ENCODE data around the gene DIP2A. TPM values are rescaled to one million over a fixed set of nuclear protein-coding genes. Genes with fewer than 3 reads are reported as not detected.
"Not testable (repeated sequence)": the region's sequence is repeated elsewhere in the genome, so short reads cannot be mapped to it uniquely, and the experiment has no call there.

The DIP2A gene
- total RNA-seq, 2 donors from 2014 or later, result 50.1 to 53.4 TPM

DNA sequence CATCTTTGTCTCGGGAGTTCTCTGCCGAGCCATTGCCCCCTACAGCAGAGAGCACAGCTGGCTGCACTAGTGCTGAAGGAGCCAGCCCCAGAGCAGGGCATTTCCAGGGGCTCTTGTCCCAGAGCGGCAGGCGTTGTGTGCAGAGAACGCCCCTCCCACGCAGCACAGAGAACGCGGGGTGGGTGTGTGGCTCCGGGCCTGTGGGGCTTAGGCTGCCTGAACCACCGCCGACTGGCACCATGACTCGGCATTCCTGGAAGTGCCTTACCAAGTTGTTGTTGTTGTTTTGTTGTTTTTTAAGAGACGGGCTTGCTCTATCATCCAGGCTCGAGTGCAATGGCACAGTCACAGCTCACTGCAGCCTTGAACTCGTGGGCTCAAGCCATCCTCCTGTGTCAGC, 15.8 kb upstream of the DIP2A start:
- peaks cover 0 to 2% of the 10 kb centered on the region in 2 donors for H3K9me3 Mint-ChIP-seq
- H3K4me3 Mint-ChIP-seq, result no peak overlapping the region
- no peak for ATAC-seq (replicated peaks in 1 of 2)
- no peak for DNase-seq
- H3K36me3 Mint-ChIP-seq (ENCODE audit: insufficient read depth in 2 of 2), result peaks cover 3 to 20% of the 10 kb centered on the region in 2 donors
- H3K4me1 Mint-ChIP-seq (ENCODE audit: low read depth), result no peaks in the 10 kb centered on the region
- H3K27ac Mint-ChIP-seq, result peak overlapping the region; percentile 29
- no peaks in the 10 kb centered on the region for H3K27me3 Mint-ChIP-seq (ENCODE audit: low read depth)

DNA sequence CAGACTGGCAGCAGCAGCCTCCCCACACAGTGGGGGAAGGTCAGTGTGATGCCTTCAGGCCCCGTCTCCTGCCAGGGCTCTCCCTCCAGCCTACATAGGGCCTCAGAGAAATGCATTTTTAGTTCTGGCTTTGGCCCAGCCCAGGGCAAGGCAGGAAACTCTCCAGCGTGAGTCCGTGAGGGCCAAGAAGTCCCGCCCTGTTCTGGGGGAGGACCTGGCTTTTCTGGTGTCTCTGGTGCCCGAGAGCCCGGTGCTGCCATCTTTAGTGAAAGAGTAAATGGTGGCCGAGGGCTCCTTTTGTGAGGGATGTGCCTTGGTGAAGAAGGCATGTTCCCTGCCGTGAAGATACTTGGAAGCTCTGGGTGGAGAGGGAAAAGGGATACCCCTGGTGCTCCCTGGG, 14.8 kb upstream of the DIP2A start:
- DNase-seq, result no peak
- Mint-ChIP-seq H3K4me3 (no peak overlapping the region), H3K4me1 (ENCODE audit: low read depth) (no peaks in the 10 kb centered on the region), H3K27me3 (ENCODE audit: low read depth) (no peaks in the 10 kb centered on the region), H3K27ac (no peak overlapping the region), H3K9me3 (peaks cover 0 to 7% of the 10 kb centered on the region in 2 donors), H3K36me3 (ENCODE audit: insufficient read depth in 2 of 2) (peaks cover 8 to 26% of the 10 kb centered on the region in 2 donors)
- ATAC-seq (replicated peaks in 1 of 2), result no peak

DNA sequence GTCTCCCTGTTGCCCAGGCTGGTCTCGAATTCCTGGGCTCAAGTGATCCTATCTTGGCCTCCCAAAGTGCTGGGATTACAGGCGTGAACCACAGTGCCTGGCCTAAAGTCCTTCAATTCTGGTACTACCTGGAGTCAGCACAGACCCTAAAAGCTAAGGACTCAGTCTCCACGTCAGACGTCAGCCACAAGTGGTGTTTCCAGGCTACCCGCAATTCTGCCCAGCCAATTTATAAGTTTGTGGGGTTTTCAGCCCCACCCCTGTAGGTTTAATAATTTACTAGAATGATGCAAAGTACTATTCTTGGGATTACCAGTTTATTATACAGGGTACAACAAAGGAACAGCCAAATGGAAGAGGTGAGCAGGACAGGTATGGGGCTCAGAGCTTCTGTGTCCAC, 10.6 kb upstream of the DIP2A start:
- H3K9me3 Mint-ChIP-seq, result peaks cover 1 to 7% of the 10 kb centered on the region in 2 donors
- DNase-seq (no peak), ATAC-seq (replicated peaks in 1 of 2) (no peak)
- no peak overlapping the region for H3K4me3 Mint-ChIP-seq
- no peak overlapping the region for H3K27ac Mint-ChIP-seq
- H3K36me3 Mint-ChIP-seq (ENCODE audit: insufficient read depth in 2 of 2), result peaks cover 9 to 25% of the 10 kb centered on the region in 2 donors
- H3K4me1 Mint-ChIP-seq (ENCODE audit: low read depth), result no peaks in the 10 kb centered on the region
- no peaks in the 10 kb centered on the region for H3K27me3 Mint-ChIP-seq (ENCODE audit: low read depth)

DNA sequence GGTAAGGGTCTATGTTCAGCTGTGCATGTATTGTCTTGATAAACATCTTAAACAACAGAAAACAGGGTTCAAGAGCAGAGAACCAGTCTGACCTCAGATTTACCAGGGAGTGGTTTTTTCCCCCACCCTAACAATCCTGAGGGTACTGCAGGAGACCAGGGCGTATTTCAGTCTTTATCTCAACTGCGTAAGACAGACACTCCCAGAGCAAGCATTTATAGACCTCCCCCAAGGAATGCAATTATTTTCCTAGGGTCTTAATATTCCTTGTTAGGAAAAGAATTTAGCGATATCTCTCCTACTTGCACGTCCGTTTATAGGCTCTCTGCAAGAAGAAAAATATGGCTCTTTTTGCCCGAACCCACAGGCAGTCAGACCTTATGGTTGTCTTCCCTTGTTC, 9.8 kb upstream of the DIP2A start:
- not testable (repeated sequence) for H3K27me3 Mint-ChIP-seq (ENCODE audit: low read depth); H3K4me3 Mint-ChIP-seq; ATAC-seq (replicated peaks in 1 of 2); H3K4me1 Mint-ChIP-seq (ENCODE audit: low read depth); DNase-seq; H3K9me3 Mint-ChIP-seq; H3K27ac Mint-ChIP-seq
- H3K36me3 Mint-ChIP-seq (ENCODE audit: insufficient read depth in 2 of 2), result peaks cover 9 to 25% of the 10 kb centered on the region in 2 donors

DNA sequence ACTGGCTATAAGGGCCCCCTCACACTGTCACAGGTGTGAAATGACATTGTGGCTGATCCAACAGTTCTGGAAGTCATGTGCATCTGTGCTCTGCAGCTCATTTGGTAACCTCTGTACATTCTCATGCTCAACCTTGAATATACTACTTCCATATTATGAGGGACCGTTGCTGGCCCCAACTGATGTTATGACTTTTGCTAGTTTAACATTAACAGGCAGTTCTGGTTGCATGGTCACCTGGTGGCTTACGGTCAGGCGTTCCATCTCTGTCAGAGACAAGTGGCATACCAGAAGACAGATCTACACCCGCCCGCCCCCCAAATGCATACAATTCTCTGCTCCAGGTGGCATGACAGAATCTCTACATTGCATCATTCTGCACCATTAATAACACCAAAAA, 6.0 kb upstream of the DIP2A start:
- Mint-ChIP-seq H3K4me3 (no peak overlapping the region), H3K4me1 (ENCODE audit: low read depth) (peaks cover 30% of the 10 kb centered on the region), H3K27me3 (ENCODE audit: low read depth) (no peaks in the 10 kb centered on the region), H3K36me3 (ENCODE audit: insufficient read depth in 2 of 2) (peaks cover 13 to 26% of the 10 kb centered on the region in 2 donors), H3K27ac (no peak overlapping the region), H3K9me3 (peaks cover 1 to 5% of the 10 kb centered on the region in 2 donors)
- DNase-seq (no peak), ATAC-seq (replicated peaks in 1 of 2) (no peak)

DNA sequence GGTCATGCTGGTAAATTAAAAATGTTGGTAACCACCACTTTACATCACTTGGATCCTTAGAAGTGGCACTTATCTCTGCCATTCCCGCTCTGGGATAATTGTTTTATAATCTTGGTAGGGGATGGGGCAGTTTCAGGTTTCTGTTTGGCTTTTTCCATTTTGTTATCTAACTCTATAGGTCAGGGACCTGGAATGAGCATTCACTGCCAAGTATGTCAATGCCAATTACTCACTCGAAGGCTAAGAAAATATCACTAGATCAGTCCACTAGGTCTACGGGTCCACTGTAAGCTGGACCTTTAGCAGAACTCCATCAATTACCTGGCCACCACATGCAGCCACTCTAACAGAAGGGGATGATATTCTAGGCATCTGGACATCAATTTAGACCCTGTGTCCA, 4.5 kb upstream of the DIP2A start:
- Mint-ChIP-seq H3K4me1 (ENCODE audit: low read depth) (peaks cover 32% of the 10 kb centered on the region), H3K27ac (no peak overlapping the region), H3K36me3 (ENCODE audit: insufficient read depth in 2 of 2) (peaks cover 8 to 17% of the 10 kb centered on the region in 2 donors), H3K4me3 (no peak overlapping the region), H3K9me3 (peaks cover 0 to 1% of the 10 kb centered on the region in 2 donors), H3K27me3 (ENCODE audit: low read depth) (no peaks in the 10 kb centered on the region)
- no peak for ATAC-seq (replicated peaks in 1 of 2)
- DNase-seq, result no peak

DNA sequence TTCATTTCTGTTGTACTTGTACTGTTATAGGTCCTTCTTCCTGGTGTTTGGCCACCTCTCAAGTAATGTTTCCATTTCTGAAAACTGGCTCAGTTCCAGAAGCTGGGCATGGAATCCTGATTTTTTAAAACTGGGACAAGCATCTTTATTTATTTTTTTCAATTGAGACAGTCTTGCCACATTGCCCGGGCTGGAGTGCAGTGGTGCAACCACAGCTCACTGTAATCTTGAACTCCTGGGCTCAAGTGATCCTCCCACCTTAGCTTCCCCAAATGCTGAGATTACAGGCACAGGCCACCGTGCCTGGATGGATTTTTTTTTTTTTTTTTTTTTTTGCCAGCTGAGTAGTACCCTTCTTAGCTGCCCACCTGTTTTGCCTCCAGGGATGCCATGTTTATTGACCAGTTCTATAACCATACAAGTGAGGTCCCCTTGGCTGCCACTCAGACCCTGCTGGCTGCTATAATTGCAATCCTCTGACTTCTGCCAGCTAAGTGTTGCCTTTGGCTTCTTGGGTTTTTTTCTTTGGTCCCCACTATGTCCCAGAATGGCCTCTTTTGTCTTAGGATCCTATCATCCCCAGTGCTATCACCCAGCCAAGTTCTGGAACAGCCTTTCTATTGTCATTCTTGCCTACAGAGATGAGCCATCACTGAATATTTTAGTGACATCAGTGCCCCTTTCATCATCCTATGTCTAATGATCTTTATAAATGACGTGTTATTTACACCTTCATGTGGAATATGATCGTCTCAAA, 3.9 kb upstream of the DIP2A start:
- peaks cover 33% of the 10 kb centered on the region for H3K4me1 Mint-ChIP-seq (ENCODE audit: low read depth)
- DNase-seq (no peak), ATAC-seq (replicated peaks in 1 of 2) (no peak)
- H3K36me3 Mint-ChIP-seq (ENCODE audit: insufficient read depth in 2 of 2), result peaks cover 8 to 18% of the 10 kb centered on the region in 2 donors
- H3K4me3 Mint-ChIP-seq, result no peak overlapping the region
- H3K27me3 Mint-ChIP-seq (ENCODE audit: low read depth), result no peaks in the 10 kb centered on the region
- peaks cover 0 to 1% of the 10 kb centered on the region in 2 donors for H3K9me3 Mint-ChIP-seq
- H3K27ac Mint-ChIP-seq, result no peak overlapping the region

DNA sequence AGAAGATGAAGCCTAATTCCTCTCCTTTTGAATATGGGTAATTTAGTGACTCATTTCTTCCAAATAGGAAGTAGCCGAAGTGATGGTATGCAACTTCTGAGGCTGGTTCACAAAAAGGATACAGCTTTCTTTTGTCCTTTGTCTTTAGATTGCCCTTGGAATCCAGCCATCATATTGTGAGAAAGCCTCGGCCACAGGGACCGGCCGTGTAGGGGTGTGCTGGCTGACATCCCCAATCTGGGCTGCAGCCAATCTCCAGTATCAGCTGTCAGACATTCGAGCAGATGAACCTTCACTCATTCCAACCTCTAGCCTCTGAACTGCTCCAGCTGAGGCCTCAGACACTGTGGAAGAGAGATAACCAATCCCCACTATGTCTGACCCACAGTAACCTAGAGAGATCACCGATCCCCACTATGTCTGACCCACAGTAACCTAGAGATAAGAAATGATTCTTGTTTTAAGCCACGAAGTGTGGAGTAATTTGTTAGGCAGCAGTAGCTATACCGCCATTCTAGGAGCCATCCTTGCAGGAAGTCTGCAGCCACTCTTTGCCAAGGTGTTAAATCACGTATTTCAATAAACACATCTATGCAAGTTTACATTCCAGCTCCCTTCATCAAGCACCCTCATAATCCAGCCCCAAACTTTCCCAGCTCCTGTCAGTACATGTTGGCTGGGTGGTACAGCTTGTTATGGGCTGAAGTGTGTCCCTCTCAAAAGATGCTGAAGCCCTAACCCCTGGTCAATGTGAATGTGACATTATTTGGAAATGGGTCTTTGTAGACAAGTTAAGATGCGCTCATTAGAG, 2.9 kb upstream of the DIP2A start:
- peak overlapping the region in 1 of 2 donors; percentile 21 for H3K4me3 Mint-ChIP-seq
- ATAC-seq (replicated peaks in 1 of 2) (no peak), DNase-seq (no peak)
- H3K27me3 Mint-ChIP-seq (ENCODE audit: low read depth), result no peaks in the 10 kb centered on the region
- no peak overlapping the region for H3K27ac Mint-ChIP-seq
- peaks cover 6 to 15% of the 10 kb centered on the region in 2 donors for H3K36me3 Mint-ChIP-seq (ENCODE audit: insufficient read depth in 2 of 2)
- H3K4me1 Mint-ChIP-seq (ENCODE audit: low read depth), result peaks cover 41% of the 10 kb centered on the region
- H3K9me3 Mint-ChIP-seq, result no peaks in the 10 kb centered on the region

DNA sequence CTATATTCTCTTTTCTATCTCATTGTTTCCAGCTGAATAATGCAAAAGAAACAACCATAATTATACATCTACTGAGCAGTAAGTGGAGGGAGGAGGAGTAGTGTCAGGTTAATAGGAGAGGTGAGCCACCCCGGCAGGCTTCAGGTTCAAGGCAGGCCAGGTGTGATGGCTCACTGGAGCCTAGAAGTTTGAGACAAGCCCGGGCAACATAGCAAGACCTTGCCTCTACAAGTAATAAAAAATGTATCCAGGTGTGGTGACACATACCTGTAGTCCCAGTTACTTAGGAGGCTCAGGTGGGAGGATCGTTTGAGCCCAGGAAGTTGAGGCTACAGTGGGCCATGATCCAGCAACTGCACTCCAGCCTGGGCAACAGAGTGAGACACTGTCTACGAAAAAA, 1.9 kb upstream of the DIP2A start:
- Mint-ChIP-seq H3K4me1 (ENCODE audit: low read depth) (peaks cover 47% of the 10 kb centered on the region), H3K27ac (no peak overlapping the region), H3K9me3 (no peaks in the 10 kb centered on the region), H3K4me3 (peak overlapping the region; percentile 56 to 91), H3K27me3 (ENCODE audit: low read depth) (no peaks in the 10 kb centered on the region), H3K36me3 (ENCODE audit: insufficient read depth in 2 of 2) (peaks cover 6 to 15% of the 10 kb centered on the region in 2 donors)
- no peak for ATAC-seq (replicated peaks in 1 of 2)
- DNase-seq, result no peak

DNA sequence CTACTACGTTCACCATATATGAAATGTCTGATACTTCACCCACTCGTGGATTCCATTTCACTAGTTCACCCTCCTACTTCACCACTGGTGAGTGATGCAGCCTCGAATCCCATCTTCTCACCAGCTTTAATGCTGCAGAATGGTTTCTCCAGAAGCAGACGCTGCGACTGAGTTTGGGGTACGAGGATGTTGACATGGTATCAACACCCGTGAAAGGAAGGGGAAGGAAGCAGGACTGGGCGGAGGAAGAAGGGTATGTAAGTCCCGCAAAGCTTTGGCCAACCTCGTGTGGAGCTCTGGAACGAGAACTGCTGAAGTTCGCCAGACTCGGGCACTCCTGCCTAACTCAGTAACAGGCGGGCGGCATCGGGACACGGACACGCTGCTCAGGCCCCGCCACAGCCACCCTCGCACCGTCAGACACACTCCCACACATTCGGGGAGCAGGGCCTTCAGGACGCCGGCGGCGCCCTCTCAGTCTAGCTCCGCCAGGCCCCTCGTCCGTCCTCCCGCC, 833 bp upstream of the DIP2A start:
- H3K4me3 Mint-ChIP-seq, result peak overlapping the region; percentile 87 to 91
- H3K27me3 Mint-ChIP-seq (ENCODE audit: low read depth), result no peaks in the 10 kb centered on the region
- peaks cover 7 to 16% of the 10 kb centered on the region in 2 donors for H3K36me3 Mint-ChIP-seq (ENCODE audit: insufficient read depth in 2 of 2)
- ATAC-seq (replicated peaks in 1 of 2), result peak; percentile 35 to 43
- H3K4me1 Mint-ChIP-seq (ENCODE audit: low read depth), result peaks cover 53% of the 10 kb centered on the region
- H3K27ac Mint-ChIP-seq, result peak overlapping the region; percentile 43
- peak; percentile 58 to 61 for DNase-seq
- no peaks in the 10 kb centered on the region for H3K9me3 Mint-ChIP-seq

DNA sequence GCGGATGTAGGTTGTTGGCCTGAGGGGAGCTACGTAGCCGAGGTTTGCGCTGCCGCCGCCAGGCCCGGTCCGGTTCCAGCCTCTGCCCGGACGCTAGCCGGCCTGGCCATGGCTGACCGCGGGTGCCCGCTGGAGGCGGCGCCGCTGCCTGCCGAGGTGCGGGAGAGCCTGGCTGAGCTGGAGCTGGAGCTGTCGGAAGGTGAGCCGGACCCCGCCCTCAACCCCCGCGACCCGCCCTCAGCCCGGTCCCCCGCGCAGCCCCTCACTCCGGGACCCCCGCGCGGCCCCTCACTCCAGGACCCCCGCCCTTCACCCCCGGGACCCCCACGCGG, 299 bp downstream of the DIP2A start:
- peak overlapping the region; percentile 82 to 90 for H3K4me3 Mint-ChIP-seq
- no peak for DNase-seq
- peaks cover 8 to 16% of the 10 kb centered on the region in 2 donors for H3K36me3 Mint-ChIP-seq (ENCODE audit: insufficient read depth in 2 of 2)
- ATAC-seq (replicated peaks in 1 of 2), result no peak
- H3K9me3 Mint-ChIP-seq, result no peaks in the 10 kb centered on the region
- no peak overlapping the region for H3K27ac Mint-ChIP-seq
- H3K4me1 Mint-ChIP-seq (ENCODE audit: low read depth), result peaks cover 53% of the 10 kb centered on the region
- H3K27me3 Mint-ChIP-seq (ENCODE audit: low read depth), result no peaks in the 10 kb centered on the region

DNA sequence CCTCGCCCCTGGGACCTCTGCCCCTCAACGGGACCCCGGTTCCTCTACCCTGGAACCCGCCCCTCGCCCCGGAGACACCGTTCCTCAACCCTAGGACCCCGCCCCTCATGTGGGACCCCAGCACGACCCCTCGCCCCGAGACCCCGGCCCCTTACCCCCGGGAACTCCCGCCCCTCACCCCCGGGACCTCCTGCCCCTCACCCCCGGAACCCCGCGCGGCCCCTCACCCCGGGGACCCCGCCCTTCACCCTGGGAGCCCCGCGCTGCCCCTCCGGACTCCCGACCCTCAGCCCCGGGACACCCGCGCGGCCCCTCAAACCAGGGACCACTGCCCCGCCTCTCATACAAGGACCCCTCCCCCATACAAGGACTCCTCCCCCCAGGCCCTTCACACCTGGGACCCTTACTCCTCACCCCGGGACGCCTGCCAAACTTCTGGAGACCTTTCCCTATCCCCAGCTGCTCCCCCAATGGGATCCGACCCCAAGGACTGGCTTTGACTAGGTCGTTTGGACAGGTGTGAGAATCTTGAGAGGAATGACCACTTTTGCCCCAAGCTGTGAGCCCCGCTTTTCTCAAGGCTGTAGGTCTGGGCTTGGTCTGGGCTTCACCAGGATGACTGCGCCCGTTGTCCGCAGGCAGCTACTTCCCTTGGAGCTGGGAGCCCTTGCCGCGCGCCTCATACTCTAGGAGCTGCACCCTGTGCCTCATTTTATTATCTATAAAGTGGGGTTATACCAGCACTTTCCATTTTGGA, 843 bp downstream of the DIP2A start:
- peak overlapping the region; percentile 83 for H3K27ac Mint-ChIP-seq
- H3K4me1 Mint-ChIP-seq (ENCODE audit: low read depth), result peaks cover 53% of the 10 kb centered on the region
- peaks cover 8 to 16% of the 10 kb centered on the region in 2 donors for H3K36me3 Mint-ChIP-seq (ENCODE audit: insufficient read depth in 2 of 2)
- ATAC-seq (replicated peaks in 1 of 2), result no peak
- H3K27me3 Mint-ChIP-seq (ENCODE audit: low read depth), result no peaks in the 10 kb centered on the region
- DNase-seq, result peak; percentile 16 to 20
- H3K9me3 Mint-ChIP-seq, result no peaks in the 10 kb centered on the region
- peak overlapping the region; percentile 90 to 92 for H3K4me3 Mint-ChIP-seq

DNA sequence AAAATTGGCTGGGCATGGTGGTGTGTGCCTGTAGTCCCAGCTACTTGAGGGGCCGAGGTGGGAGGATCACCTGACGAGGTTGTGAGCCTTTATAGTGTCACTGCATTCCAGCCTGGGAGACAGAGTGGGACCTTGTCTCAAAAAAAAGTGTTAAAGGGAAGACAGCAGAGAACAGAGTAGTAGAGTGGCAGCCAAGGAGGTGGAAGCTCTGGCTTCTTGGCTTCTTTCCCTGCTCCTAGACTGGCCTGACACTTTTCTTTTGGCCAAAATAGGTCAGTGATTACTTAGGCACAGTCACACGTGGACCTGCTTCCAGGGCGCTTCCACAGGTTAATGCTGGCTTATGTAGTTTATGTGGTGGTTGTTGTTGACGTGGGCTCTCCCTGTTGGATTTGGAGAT, 3.2 kb downstream of the DIP2A start:
- H3K36me3 Mint-ChIP-seq (ENCODE audit: insufficient read depth in 2 of 2), result peaks cover 2 to 5% of the 10 kb centered on the region in 2 donors
- DNase-seq (no peak), ATAC-seq (replicated peaks in 1 of 2) (no peak)
- H3K4me1 Mint-ChIP-seq (ENCODE audit: low read depth), result peaks cover 37% of the 10 kb centered on the region
- no peaks in the 10 kb centered on the region for H3K27me3 Mint-ChIP-seq (ENCODE audit: low read depth)
- H3K27ac Mint-ChIP-seq, result no peak overlapping the region
- no peaks in the 10 kb centered on the region for H3K9me3 Mint-ChIP-seq
- no peak overlapping the region for H3K4me3 Mint-ChIP-seq
